ENCODE results near the gene TNFAIP8L1. TPM values are rescaled to one million over a fixed set of nuclear protein-coding genes. Genes with fewer than 3 reads are reported as not detected.
A peak's percentile ranks its signal among the peaks of the same experiment; 100 is the strongest.
"Not testable (repeated sequence)": the region's sequence is repeated elsewhere in the genome, so short reads cannot be mapped to it uniquely, and the experiment has no call there.

TNFAIP8L1 gene
- total RNA-seq, 1 experiment from 2014 or later: 3.6 TPM

DNA sequence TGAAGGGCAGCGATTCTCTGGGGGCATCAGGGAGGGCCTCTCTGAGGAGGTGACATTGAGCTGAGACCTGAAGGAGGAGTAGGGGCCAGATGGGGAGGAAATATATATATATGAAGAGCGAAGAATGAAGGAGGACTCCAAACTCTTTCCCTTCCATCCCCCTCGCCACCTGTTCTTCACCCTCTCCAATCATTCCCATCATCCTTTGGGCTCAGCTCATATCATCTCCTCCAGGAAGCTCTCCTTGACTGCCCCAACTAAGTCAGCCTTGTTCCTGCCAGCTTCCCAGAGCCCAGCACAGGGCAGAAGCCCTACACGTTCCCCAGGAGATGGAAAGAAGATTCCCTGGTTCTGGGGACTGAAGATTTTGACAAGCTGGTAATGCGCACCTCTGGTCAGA is 46.9 kb upstream of the TNFAIP8L1 start:
- POLR2A ChIA-PET: interaction anchor here (0.7 kb wide), 1 partner anchor 43 kb away, joined by 3 read pairs; no protein-coding TSS in a partner anchor
- no peak for TF ChIP-seq CTCF (IDR thresholded peaks at IDR 0.05; ENCODE audit: unreplicated experiment)
- CTCF ChIA-PET: interaction anchor here (0.6 to 3.5 kb wide), 6 partner anchors 13 to 554 kb away, joined by 3 to 13 read pairs (median 4); no protein-coding TSS in a partner anchor

GRCh38 chr19:4593409-4593851 is 45.9 kb upstream of the TNFAIP8L1 start:
- intact Hi-C loops (cut with micrococcal nuclease): no loop called here
- CTCF ChIA-PET: interaction anchor here (0.6 to 3.5 kb wide), 8 partner anchors 14 to 382 kb away, joined by 3 to 13 read pairs (median 4); no protein-coding TSS in a partner anchor
- POLR2A ChIA-PET: interaction anchor here (0.7 to 1.1 kb wide), 5 partner anchors 9 to 131 kb away, joined by 3 to 9 read pairs (median 4); no protein-coding TSS in a partner anchor
- Mint-ChIP-seq H3K27me3 (ENCODE audit: insufficient read depth, unreplicated experiment) (no peaks in the 10 kb centered on the region), H3K36me3 (ENCODE audit: insufficient read depth, unreplicated experiment) (no peaks in the 10 kb centered on the region), H3K4me1 (ENCODE audit: insufficient read depth, unreplicated experiment) (no peaks in the 10 kb centered on the region), H3K4me3 (ENCODE audit: unreplicated experiment) (no peak overlapping the region), H3K27ac (ENCODE audit: low read depth, unreplicated experiment) (no peak overlapping the region), H3K9me3 (ENCODE audit: unreplicated experiment) (no peaks in the 10 kb centered on the region)
- DNase-seq (ENCODE audit: unreplicated experiment): peak; percentile 78
- TF ChIP-seq CTCF (IDR thresholded peaks at IDR 0.05; ENCODE audit: unreplicated experiment): no peak
- BruUV-seq (replicated peaks): no TSS peak

More for the DNA sequence above, 46.9 kb upstream of the TNFAIP8L1 start:
- DNase-seq (ENCODE audit: unreplicated experiment): no peak
- no peak overlapping the region for H3K27ac Mint-ChIP-seq (ENCODE audit: low read depth, unreplicated experiment)
- no peaks in the 10 kb centered on the region for H3K4me1 Mint-ChIP-seq (ENCODE audit: insufficient read depth, unreplicated experiment)
- no peaks in the 10 kb centered on the region for H3K9me3 Mint-ChIP-seq (ENCODE audit: unreplicated experiment)
- no peaks in the 10 kb centered on the region for H3K36me3 Mint-ChIP-seq (ENCODE audit: insufficient read depth, unreplicated experiment)
- no peaks in the 10 kb centered on the region for H3K27me3 Mint-ChIP-seq (ENCODE audit: insufficient read depth, unreplicated experiment)
- BruUV-seq (replicated peaks): no TSS peak
- intact Hi-C loops (cut with micrococcal nuclease): no loop called here
- no peak overlapping the region for H3K4me3 Mint-ChIP-seq (ENCODE audit: unreplicated experiment)

DNA sequence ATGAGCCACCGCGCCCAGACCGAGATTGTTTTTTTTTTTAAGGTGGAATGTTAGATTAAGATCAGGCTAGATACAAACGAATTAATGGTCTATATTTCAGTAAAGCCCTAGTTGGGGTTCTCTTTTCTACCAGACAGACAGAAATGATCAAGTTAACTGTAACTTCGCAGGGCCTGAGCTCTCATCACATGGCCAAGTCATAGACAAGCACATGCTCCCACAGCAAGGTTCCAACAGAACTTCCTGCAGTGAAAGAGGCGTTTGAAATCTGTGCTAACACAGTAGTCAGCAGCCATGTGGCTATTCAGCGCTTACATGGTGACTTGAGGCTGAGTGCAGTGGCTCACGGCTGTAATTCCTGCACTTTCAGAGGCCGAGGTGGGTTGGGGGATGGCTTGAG is 45.1 kb upstream of the TNFAIP8L1 start:
- ChIA-PET CTCF (interaction anchor here (0.6 to 3.5 kb wide), 6 partner anchors 18 to 42 kb away, joined by 3 to 13 read pairs (median 4); no protein-coding TSS in a partner anchor), POLR2A (interaction anchor here (1.0 to 1.1 kb wide), 4 partner anchors 10 to 192 kb away, joined by 3 to 9 read pairs (median 4); partner anchors contain the start of gene CHAF1A)
- no peaks in the 10 kb centered on the region for H3K4me1 Mint-ChIP-seq (ENCODE audit: insufficient read depth, unreplicated experiment)
- no peaks in the 10 kb centered on the region for H3K9me3 Mint-ChIP-seq (ENCODE audit: unreplicated experiment)
- no peak for DNase-seq (ENCODE audit: unreplicated experiment)
- BruUV-seq (replicated peaks): no TSS peak
- no peak overlapping the region for H3K27ac Mint-ChIP-seq (ENCODE audit: low read depth, unreplicated experiment)
- no peaks in the 10 kb centered on the region for H3K27me3 Mint-ChIP-seq (ENCODE audit: insufficient read depth, unreplicated experiment)
- H3K36me3 Mint-ChIP-seq (ENCODE audit: insufficient read depth, unreplicated experiment): no peaks in the 10 kb centered on the region
- H3K4me3 Mint-ChIP-seq (ENCODE audit: unreplicated experiment): no peak overlapping the region
- intact Hi-C loops (cut with micrococcal nuclease): no loop called here
- TF ChIP-seq CTCF (IDR thresholded peaks at IDR 0.05; ENCODE audit: unreplicated experiment): no peak

- intact Hi-C loops (cut with micrococcal nuclease); H3K4me1 Mint-ChIP-seq (ENCODE audit: insufficient read depth, unreplicated experiment); DNase-seq (ENCODE audit: unreplicated experiment); H3K27me3 Mint-ChIP-seq (ENCODE audit: insufficient read depth, unreplicated experiment); H3K4me3 Mint-ChIP-seq (ENCODE audit: unreplicated experiment); H3K36me3 Mint-ChIP-seq (ENCODE audit: insufficient read depth, unreplicated experiment); BruUV-seq (replicated peaks); H3K27ac Mint-ChIP-seq (ENCODE audit: low read depth, unreplicated experiment); H3K9me3 Mint-ChIP-seq (ENCODE audit: unreplicated experiment): not testable (repeated sequence)
- POLR2A ChIA-PET: interaction anchor here (0.7 to 1.0 kb wide), 2 partner anchors 9 to 64 kb away, joined by 3 to 5 read pairs; no protein-coding TSS in a partner anchor
- CTCF ChIA-PET: interaction anchor here (0.6 to 3.5 kb wide), 7 partner anchors 19 to 137 kb away, joined by 3 to 12 read pairs (median 4); no protein-coding TSS in a partner anchor
Measured at GRCh38 chr19:4595158-4595557, 44.2 kb upstream of the TNFAIP8L1 start.
